MM.1S (cell line): ENCODE data around the gene CLN5.

Experiments used
- DNase-seq: peaks from one replicate; pipeline ENCODE4 v3.0.0-alpha.2; 2015
- H2AFZ ChIP-seq: fragments of 300-600 bp; sonication (generic); 2 replicates; pipeline ENCODE4 v1.6.0; 2016; ENCODE audit warnings: antibody characterized with exemption, low read length
- H3F3A ChIP-seq: fragments of 300-600 bp; sonication (generic); 2 replicates; pipeline ENCODE4 v1.6.1; 2016; ENCODE audit warnings: mild to moderate bottlenecking, antibody characterized with exemption, low read length, moderate library complexity, mixed read lengths; ENCODE audit not compliant: insufficient read depth
- H3K27ac ChIP-seq: fragments of 300-600 bp; sonication (generic); 2 replicates; pipeline ENCODE4 v1.5.1; 2016; ENCODE audit warnings: mild to moderate bottlenecking, low read length
- H3K27me3 ChIP-seq: fragments of 300-600 bp; sonication (generic); replicated peaks from 2 replicates; pipeline ENCODE4 v1.6.0; 2016; ENCODE audit warnings: low read length; ENCODE audit not compliant: insufficient read depth
- H3K36me3 ChIP-seq: fragments of 300-600 bp; sonication (generic); replicated peaks from 2 replicates; pipeline ENCODE4 v1.6.1; 2016; ENCODE audit warnings: mild to moderate bottlenecking, low read length, mixed read lengths; ENCODE audit not compliant: insufficient read depth
- H3K4me1 ChIP-seq: fragments of 300-600 bp; sonication (generic); 2 replicates; pipeline ENCODE4 v1.6.1; 2016; ENCODE audit warnings: low read length, mixed read lengths
- H3K4me2 ChIP-seq: fragments of 300-600 bp; sonication (generic); 2 replicates; pipeline ENCODE4 v1.6.0; 2016; ENCODE audit warnings: low read depth, low read length
- H3K4me3 ChIP-seq: fragments of 300-600 bp; sonication (generic); 2 replicates; pipeline ENCODE4 v1.5.1; 2016; ENCODE audit warnings: low read length, mixed read lengths
- H3K79me2 ChIP-seq: fragments of 300-600 bp; sonication (generic); 2 replicates; pipeline ENCODE4 v1.6.1; 2016; ENCODE audit warnings: mixed run types, low read length, mixed read lengths
- H3K9ac ChIP-seq: fragments of 300-600 bp; sonication (generic); 2 replicates; pipeline ENCODE4 v1.6.1; 2016; ENCODE audit warnings: low read length, mixed read lengths
- H3K9me2 ChIP-seq: fragments of 300-600 bp; sonication (generic); replicated peaks from 2 replicates; pipeline ENCODE4 v1.6.1; 2016; ENCODE audit warnings: mild to moderate bottlenecking, low read length, mixed read lengths; ENCODE audit not compliant: insufficient read depth
- H3K9me3 ChIP-seq: fragments of 300-600 bp; sonication (generic); replicated peaks from 2 replicates; pipeline ENCODE4 v1.6.1; 2016; ENCODE audit warnings: mild to moderate bottlenecking, low read length, mixed read lengths; ENCODE audit not compliant: insufficient read depth
- H4K20me1 ChIP-seq: fragments of 300-600 bp; sonication (generic); 2 replicates; pipeline ENCODE4 v1.6.1; 2016; ENCODE audit warnings: mild to moderate bottlenecking, low read length, moderate library complexity, mixed read lengths; ENCODE audit not compliant: insufficient read depth
- CTCF ChIP-seq: fragments of 300-600 bp; sonication (generic); IDR thresholded peaks from 2 replicates; pipeline ENCODE4 v1.5.1; 2016; ENCODE audit warnings: antibody characterized with exemption, low read length, mixed read lengths
- EZH2 ChIP-seq: fragments of 300-600 bp; sonication (generic); optimal IDR thresholded peaks from 2 replicates; pipeline ENCODE3; 2017; ENCODE audit warnings: low read depth, mild to moderate bottlenecking, antibody characterized with exemption, low read length, mixed read lengths
- EZH2phosphoT487 ChIP-seq: fragments of 300-600 bp; sonication (generic); IDR thresholded peaks from 2 replicates; pipeline ENCODE4 v1.6.1; 2018; ENCODE audit warnings: antibody characterized with exemption, low read length

Gene CLN5

GRCh38 chr13:76971851-76972829 is 19.7 kb upstream of the CLN5 start:
- H3F3A ChIP-seq: no peaks in the 10 kb centered on the region
- H4K20me1 ChIP-seq: no peaks in the 10 kb centered on the region
- H3K9me3 ChIP-seq: no peaks in the 10 kb centered on the region
- no peak overlapping the region for H3K9ac ChIP-seq
- no peaks in the 10 kb centered on the region for H3K27me3 ChIP-seq
- no peaks in the 10 kb centered on the region for H3K4me1 ChIP-seq
- no peak overlapping the region for H3K4me2 ChIP-seq
- H3K9me2 ChIP-seq: no peaks in the 10 kb centered on the region
- TF ChIP-seq EZH2phosphoT487 (no peak), CTCF (no peak), EZH2 (no peak)
- no peak overlapping the region for H2AFZ ChIP-seq
- no peak overlapping the region for H3K27ac ChIP-seq
- no peak overlapping the region for H3K4me3 ChIP-seq
- H3K36me3 ChIP-seq: no peaks in the 10 kb centered on the region
- DNase-seq: no peak
- no peaks in the 10 kb centered on the region for H3K79me2 ChIP-seq

- Histone ChIP-seq H3K36me3 (no peaks in the 10 kb centered on the region), H2AFZ (no peak overlapping the region), H3K79me2 (no peaks in the 10 kb centered on the region), H3K4me1 (no peaks in the 10 kb centered on the region), H3K9ac (no peak overlapping the region), H3K4me2 (no peak overlapping the region), H4K20me1 (no peaks in the 10 kb centered on the region), H3F3A (no peaks in the 10 kb centered on the region), H3K27ac (no peak overlapping the region), H3K9me3 (no peaks in the 10 kb centered on the region), H3K4me3 (no peak overlapping the region), H3K27me3 (no peaks in the 10 kb centered on the region), H3K9me2 (no peaks in the 10 kb centered on the region)
- no peak for DNase-seq
- TF ChIP-seq EZH2 (no peak), EZH2phosphoT487 (no peak), CTCF (no peak)
These were observed 17.8 kb upstream of the CLN5 start for GRCh38 chr13:76973920-76974617.

- TF ChIP-seq EZH2 (no peak), CTCF (no peak), EZH2phosphoT487 (no peak)
- Histone ChIP-seq H3K4me1 (no peaks in the 10 kb centered on the region), H3K4me2 (no peak overlapping the region), H4K20me1 (no peaks in the 10 kb centered on the region), H3K79me2 (no peaks in the 10 kb centered on the region), H3K27me3 (no peaks in the 10 kb centered on the region), H3K9me3 (no peaks in the 10 kb centered on the region), H3K4me3 (no peak overlapping the region), H3K36me3 (no peaks in the 10 kb centered on the region), H3F3A (no peaks in the 10 kb centered on the region), H3K9ac (no peak overlapping the region), H3K27ac (no peak overlapping the region), H3K9me2 (no peaks in the 10 kb centered on the region), H2AFZ (no peak overlapping the region)
- DNase-seq: no peak
These were observed 17.3 kb upstream of the CLN5 start for GRCh38 chr13:76974618-76974975.
